HG02588 (cell line): Measurements from ENCODE around the gene ZYX.

ENCODE experiments used
- ATAC-seq: cut with Tn5 transposase; IDR thresholded peaks from one replicate; pipeline ENCODE4 v1.9.1; 2021; ENCODE audit warnings: mild to moderate bottlenecking, moderate library complexity; ENCODE audit not compliant: unreplicated experiment

Gene ZYX

DNA sequence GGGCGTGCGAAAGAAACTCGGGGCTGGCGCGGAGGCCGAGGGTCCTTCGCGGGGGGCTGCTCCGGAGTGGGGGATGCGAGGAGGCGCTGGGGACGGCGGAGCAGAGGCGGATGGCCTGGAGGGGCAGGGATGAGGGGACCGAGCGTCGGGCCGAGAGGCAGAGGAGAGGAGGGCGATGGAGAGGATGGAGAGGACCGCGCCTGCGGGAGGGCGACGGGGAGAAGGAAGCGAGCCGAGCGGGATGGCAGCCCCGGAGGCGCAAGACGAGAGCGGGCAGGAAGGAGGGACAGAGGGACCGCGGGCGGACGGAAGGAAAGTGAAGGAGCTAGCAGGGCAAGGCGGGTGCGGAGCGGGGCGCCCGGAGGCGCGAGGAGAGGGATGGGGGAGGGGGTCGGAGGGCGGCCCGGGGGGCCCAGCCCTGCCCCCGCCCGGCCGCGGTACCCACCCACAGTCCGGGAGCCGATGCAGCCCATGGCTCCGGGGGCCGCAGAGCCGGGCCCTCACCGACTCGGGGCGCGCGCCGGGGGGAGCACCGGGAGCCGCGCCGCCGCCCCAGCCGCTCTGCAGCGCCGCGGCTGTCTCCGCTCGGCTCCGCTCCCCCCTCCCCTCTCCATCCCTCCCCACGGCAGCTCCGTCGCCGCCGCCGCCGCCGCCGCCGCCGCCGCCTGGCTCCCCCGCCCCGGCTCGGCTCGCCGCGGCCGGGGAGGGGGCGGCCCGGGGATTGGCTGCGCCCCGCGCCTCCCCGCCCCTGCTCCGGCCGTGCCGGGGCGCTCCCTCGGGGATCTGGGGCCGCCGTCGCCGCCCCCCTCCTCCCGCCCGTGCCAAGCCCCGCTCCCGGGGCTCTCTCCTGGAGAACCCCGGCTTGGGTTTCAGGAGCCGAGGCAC is 18.8 kb upstream of the ZYX start, which contains the start of gene FAM131B:
FAM131B (minus strand) TSS at position 583 of the 885 bp plus-strand sequence; CDS start at position 473, 110 bp downstream.
- ATAC-seq = no peak

DNA sequence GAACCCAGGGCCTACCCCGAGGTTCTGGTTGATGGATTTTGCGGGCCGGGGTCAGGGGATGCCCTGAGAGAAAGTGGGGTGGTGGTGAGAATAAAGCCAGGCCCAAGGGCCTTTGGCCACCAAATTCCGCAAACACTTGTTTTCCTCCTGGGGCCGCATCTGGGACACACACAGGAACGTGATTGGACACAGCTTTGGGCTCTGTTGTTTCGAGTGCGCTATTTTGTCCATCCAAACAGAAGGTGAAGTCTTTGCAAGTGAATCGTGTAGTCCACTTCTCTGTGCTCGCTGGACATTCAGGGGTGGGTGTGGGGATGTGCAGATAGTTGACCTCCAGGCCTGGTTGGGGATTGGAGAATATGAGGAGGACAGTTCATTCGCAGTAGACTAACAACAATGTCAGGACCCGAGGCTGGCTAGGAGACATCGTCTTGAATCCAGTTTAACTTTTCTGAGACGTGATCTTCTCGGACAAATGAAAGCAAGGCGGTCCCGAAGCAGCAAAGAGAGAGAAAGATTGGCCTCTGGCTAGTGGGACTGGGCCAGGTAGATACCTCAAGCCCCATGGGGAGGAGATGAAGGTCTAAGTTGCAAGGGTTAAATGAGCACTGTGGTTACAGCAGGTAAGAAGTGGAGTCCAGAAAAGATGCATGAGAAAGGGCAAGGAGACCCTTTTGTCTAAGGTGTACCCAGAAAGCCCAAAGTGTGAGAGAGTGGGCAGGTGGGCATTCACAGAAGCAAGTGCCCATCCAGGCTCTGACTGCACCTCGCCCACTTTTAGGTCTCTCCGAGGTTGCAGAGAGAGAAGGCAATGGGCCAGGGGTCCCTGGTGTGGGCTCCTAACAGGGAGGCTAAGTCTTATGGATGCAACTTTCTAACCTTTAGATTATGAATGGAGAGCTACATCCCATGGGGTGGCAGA is 17.9 kb upstream of the ZYX start:
- no peak for ATAC-seq

DNA sequence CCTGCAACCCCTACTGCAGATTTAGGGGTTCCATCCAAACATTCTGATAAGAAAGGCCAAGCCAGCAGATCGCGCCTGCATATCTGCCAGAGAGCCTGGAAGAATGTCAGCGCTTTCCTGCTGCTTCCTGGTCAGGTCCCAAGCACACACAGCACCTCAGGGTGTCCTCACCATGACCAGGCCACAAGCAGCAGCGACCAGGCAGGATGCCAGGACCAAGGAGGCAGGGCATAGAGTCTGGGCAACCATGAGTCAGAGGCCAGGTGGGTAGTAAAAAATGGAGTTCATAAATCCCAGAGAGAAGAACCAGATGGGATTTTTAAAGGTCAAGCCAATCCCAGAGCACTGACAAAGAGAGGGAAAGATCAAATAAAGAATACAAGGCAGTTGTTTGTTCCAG is 13.2 kb upstream of the ZYX start:
- no peak for ATAC-seq

DNA sequence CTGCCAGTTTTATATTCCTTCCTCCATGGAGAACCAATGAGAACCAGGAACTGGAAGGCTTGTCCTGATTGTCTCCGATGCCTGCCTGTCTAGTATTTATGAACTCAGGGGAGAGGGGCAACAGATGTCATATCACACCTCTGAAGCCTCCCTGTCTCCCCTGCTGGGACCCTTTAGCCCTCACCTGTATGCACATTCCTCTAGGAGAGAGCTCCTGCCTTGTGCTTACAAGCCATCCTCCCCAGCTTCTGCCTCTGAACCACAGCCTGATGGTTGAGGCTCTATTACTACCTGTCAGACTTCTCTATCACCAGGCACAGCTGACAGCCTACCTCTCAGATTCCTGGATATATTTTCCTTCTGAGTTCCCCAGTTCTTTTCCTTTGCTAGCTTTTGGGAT is 12.8 kb upstream of the ZYX start:
- ATAC-seq = no peak

DNA sequence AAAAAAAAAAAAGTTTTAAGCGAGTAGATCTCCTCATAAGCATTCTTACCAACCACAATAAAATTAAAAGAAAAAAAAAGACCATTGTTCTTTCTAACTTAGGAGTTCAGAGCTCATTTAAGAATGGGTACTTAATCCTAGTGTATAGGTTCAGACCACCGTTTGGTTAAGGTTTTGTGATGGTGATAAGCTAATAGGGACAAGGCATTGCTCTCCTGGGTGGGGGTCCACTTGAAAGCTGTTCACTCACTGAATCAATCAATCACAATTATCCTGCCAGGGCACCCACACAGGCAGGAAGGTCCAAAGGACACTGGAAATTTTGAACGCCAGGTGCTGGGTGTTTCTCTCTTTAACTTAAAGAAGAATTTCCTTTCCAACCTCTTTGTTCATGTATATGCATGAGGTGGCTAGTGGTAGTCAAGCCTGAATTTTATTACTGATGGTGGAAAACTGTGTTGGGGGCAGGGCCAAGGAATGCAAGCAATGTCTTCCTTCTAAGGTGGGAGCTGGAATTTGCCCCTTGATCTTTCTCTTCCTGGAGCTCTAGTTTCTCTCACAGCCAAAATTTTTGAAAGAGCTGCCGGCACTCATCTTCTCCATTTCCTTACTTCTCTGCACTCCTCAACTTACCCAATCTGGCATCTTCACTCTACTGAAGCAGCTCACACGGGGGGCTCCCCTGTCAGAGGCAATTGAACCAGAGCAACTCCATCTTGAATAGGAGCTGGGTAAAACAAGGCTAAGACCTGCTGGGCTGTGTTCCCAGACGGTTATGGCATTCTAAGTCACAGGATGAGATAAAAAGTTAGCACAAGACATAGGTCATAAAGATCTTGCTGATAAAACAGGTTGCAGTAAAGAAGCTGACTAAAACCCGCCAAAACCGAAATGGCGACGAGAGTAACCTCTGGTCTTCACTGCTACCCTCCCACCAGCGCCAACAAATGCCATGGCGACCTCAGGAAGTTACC is 11.2 kb upstream of the ZYX start:
- ATAC-seq = no peak

DNA sequence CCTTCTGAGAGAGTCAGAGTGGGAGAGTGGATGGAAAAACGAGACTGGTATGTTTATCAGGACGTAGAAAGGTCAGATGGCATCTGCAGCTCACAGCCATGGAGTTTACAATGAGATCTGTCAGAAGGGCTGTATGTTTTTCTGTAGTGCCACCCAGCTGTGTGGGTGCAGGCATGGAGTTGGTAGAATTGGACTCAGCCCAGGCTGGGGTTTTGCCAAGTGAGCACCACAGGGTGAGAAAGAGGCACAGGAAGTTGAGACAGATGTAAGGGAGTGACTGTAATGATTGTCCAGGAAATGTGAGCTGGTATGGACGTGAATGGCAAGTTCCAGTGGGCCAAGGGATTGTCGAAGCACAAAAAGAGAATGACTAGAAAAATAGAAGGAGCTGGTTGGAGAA is 9.1 kb upstream of the ZYX start:
- ATAC-seq = no peak

DNA sequence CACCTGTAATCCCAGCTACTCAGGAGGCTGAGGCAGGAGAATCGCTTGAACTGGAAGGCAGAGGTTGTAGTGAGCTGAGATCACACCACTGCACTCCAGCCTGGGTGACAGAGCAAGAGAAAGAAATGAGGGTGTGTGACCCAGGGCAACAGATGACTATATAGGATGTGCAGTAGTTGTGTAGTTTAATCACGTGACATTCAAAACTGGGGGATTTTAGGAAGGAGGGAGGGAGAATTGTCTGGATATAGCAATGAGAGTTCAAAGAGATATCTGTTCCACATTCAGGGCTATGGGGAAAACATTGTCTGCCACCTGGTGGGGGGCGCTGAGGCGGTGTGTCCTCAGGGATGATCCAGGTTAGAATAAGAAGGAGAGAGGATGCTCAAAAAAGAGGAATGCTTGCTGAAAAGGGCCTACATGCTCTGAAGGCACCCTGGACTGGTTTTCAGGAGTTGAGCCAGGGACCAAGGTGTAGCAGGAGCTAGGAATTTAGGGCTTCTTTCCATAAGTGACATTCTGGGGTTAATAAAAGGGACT is 7.8 kb upstream of the ZYX start:
- ATAC-seq = no peak

DNA sequence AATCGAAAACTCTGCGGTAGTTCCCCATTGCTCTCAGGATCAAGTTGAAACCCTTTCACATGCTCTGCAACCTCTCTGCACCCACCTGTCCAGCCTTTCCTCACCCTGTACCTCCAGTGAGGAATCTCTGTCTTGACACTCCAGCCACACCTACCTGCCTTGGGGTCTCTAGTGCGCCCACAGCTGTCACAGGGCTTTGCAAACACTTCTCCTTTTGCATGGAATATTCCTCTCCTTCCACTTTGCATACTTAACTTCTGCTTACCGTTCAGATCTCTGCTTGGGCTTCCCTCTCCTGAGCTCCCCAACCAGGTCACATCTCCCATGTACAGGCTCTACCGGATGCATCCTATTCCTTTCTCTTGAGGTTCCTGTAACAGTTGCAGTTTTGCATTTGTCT is 6.6 kb upstream of the ZYX start:
- ATAC-seq = no peak

DNA sequence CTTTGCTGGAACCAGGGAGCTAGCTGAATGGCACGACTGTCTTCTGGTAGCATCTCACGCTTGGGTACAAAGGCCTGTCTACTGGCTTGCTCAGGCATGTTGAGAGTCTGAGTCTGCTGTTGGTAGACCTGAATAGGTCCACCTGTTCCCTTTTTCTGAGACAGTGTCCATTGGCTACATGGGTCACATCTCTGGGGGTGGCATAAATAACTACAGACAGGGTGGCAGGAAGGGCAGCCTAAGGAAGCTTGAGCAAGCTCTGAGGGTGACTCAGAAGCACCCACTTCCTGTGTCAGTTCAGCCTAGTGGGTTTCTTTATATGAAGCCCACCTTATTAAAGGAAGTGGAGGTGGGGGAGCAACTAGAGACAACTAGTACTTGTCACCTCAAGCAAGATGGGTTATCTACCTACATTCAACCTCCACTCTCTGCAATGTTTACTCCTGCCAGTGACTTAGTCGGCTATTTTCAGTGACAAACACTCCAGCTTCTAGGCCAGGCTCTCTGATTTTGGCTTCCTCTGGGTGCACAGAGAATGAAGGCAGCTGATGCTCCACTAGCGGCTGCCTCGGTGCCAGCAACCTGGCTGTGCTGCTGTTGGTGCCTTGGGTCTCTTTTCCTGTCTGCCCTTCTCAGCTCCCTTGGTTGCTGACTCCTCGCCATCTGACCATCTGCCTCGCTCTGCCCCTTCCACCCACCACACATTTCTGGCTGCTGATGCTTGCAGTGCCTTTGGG is 5.7 kb upstream of the ZYX start:
- no peak for ATAC-seq

DNA sequence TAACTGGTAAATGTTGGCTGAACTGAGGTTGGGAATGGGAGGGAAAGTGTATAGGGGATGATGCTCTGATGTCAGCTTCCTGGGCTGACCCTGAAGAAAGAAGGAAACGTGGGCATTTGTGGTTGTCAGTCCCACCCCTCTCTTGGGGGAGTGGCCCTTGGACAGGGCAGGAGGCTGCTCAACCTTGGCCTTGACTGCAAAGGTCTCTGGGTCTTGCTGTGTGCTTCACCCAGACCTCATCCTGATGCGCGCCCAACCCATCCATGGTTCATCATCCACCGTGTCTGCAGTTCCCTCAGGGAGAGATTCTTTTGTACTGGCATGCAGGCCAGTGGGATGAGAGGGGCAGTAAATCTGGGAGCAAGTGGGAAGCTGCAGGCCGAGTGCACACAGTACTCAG is 4.7 kb upstream of the ZYX start:
- no peak for ATAC-seq

DNA sequence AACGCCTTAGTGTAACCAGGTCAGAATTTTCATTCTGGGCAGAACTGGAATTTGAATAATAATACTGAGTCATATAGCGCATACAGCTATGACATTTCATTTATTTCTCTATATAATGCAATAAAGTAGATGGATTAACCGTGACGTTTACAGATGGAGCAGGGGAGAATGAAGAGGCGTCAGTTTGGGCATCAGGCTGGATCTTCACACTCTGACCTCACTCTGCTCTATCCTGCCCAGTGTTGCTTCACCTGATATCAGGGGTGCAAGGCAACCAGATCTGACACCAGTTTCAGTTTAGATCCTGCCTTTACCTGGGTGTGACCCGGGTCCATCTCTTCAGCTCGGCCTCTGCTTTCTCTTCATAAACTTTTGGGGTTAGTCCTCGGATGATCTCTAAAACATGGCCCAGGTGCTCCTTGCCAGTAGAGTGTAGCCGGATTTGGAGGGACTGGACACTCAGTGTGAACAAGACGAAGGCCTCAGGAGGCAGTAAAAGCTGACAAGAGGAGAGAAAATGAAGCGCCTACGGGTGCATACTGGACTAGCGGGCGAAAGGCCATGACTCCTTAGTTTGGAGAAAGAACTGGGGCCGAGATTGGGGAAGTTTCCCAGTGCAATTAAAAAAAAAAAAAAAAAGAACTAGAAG is 1.4 kb upstream of the ZYX start:
- no peak for ATAC-seq

DNA sequence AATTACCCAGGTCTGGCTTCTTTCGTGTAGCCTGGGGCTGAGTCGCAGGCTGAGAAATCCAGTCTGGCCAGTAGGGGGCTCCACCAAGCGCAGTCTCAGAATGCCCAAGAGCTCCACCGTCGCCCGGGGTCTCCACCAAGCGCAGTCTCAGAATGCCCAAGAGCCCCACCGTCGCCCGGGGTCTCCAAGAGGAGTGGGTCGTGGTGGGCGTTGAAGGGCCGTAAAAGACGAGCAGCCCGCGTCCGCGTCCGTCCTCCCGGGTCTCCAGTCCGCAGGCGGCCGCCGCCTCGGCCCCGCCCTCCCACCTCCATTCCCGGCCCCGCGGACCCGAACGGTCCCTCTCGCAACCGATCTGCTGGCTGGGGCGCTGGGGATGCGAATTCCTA is 892 bp upstream of the ZYX start:
- ATAC-seq = peak; percentile 48

DNA sequence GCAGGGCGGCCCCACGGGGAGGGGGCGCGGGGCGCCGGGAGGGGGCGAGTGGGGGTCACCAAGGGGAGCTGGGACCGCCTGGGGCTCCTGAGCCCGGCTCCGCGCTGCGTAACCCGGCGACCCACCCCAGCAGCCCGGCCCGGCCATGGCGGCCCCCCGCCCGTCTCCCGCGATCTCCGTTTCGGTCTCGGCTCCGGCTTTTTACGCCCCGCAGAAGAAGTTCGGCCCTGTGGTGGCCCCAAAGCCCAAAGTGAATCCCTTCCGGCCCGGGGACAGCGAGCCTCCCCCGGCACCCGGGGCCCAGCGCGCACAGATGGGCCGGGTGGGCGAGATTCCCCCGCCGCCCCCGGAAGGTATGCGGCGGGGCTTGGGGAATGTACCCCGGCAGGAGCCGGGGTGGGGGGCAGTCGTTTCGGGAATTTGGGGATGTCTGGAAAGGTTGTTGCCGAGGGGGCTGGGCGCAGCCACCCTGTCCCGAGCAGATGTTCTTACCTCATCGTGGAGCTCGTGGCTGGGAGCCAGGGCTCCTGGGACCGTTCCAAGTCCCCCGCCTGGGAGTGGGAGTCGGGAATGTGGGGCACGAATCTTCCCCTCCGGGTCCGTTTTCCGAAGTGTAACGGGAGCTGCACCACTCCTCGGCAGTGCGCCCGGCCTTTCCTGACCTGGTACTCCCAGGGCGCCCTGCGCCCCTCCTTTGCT is 431 bp downstream of the ZYX start:
- ATAC-seq = peak; percentile 16

DNA sequence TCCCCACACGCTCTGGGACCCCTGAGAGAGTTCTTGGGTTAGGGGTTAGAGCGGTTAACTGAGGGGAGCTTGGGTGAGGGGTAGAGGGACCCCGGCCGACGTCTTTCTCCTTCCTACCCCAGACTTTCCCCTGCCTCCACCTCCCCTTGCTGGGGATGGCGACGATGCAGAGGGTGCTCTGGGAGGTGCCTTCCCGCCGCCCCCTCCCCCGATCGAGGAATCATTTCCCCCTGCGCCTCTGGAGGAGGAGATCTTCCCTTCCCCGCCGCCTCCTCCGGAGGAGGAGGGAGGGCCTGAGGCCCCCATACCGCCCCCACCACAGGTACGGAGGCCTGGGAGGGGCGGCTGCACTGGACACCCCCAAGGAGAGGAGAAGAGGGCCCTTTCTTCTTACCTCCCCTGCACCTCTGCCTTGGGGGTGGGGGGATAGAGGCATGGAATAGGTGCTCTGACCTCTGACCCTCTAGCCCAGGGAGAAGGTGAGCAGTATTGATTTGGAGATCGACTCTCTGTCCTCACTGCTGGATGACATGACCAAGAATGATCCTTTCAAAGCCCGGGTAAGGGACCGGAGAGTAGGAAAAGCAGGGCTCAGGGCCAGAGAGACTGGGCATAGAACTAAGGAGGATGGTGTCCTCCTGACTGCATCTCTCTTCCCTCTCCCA is 1.1 kb downstream of the ZYX start:
- ATAC-seq = no peak

DNA sequence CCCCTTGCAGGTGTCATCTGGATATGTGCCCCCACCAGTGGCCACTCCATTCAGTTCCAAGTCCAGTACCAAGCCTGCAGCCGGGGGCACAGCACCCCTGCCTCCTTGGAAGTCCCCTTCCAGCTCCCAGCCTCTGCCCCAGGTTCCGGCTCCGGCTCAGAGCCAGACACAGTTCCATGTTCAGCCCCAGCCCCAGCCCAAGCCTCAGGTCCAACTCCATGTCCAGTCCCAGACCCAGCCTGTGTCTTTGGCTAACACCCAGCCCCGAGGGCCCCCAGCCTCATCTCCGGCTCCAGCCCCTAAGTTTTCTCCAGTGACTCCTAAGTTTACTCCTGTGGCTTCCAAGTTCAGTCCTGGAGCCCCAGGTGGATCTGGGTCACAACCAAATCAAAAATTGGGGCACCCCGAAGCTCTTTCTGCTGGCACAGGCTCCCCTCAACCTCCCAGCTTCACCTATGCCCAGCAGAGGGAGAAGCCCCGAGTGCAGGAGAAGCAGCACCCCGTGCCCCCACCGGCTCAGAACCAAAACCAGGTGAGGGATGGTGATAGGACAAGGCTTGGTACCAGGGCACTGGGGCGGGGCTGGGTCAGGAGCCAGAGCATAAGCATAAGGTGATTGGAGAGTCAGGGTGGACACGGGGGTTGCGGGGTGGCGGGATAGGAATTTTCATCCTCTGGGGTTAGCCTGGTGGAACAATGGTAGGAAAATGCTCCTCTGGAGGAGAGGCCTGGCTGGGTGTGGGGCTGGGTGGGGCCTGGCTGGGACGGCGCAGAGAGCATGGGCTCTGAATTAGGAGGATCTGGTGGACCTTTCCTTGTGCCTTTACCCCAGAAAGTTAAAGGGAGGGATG is 1.9 kb downstream of the ZYX start:
- no peak for ATAC-seq

DNA sequence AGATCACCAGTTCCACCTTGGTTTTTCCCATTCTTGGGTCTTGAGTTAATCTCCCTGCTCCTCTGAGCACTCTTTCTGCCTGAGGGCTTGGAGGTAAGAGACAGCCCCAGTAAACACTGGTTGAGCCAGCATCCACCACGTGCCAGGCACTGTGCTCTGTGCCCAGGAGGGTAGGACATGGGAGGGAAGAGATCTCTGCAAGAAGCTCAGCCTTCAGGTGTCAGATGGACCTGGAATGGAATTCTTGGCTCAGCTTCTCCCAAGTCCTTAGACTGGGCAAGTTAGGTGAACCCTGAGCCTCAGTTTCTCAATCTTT is 2.5 kb downstream of the ZYX start:
- ATAC-seq = no peak

DNA sequence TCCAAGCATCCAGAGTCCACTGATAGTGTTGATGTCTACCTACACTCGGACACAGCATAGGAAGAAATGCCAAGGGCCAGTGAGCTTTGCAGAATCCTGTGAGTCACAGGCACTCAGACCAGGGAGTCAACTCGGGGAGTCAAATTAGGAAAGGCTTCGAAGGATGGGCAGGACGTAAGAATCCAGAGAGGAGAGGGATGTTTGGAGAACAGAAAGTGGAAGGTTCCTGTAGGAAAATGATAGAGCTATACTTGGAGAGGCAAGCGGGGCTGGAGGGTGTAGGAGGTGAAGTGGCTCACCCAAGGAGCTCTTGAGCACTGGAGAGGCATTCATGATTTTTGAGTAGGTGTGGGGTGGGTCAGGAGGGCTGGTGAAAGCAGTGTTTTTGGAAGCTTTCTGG is 3.0 kb downstream of the ZYX start:
- ATAC-seq = no peak
